Stromal cell of bone marrow (primary cell): Measurements from ENCODE around the gene PSEN1.

Experiments
- DNase-seq: peaks from one replicate; pipeline ENCODE4 v3.0.0-alpha.2; 2012; ENCODE audit warnings: low read depth

Gene PSEN1

GRCh38 chr14:73220061-73220460 lies 83.8 kb downstream of the PSEN1 start:
- no peak for DNase-seq

- DNase-seq = no peak
Measured at GRCh38 chr14:73220634-73221033, 84.3 kb downstream of the PSEN1 start.

- no peak for DNase-seq
Measured at GRCh38 chr14:73221945-73222344, 85.6 kb downstream of the PSEN1 start.

- no peak for DNase-seq
Measured at GRCh38 chr14:73223049-73223448, 86.7 kb downstream of the PSEN1 start.

GRCh38 chr14:73225496-73225895 lies 89.2 kb downstream of the PSEN1 start:
- DNase-seq = no peak

GRCh38 chr14:73227812-73228781 lies 91.8 kb downstream of the PSEN1 start:
- DNase-seq = no peak

GRCh38 chr14:73230051-73230450 lies 93.7 kb downstream of the PSEN1 start:
- no peak for DNase-seq

GRCh38 chr14:73231981-73232851 lies 95.9 kb downstream of the PSEN1 start:
- DNase-seq = no peak

GRCh38 chr14:73232984-73233383 lies 96.7 kb downstream of the PSEN1 start:
- no peak for DNase-seq

- DNase-seq = no peak
Measured at GRCh38 chr14:73233564-73233963, 97.3 kb downstream of the PSEN1 start.

GRCh38 chr14:73234029-73234428 lies 97.7 kb downstream of the PSEN1 start:
- DNase-seq = no peak

GRCh38 chr14:73234586-73235394 lies 98.5 kb downstream of the PSEN1 start:
- DNase-seq = no peak

- DNase-seq = no peak
Measured at GRCh38 chr14:73235531-73236155, 99.3 kb downstream of the PSEN1 start.

GRCh38 chr14:73236157-73236556 lies 99.8 kb downstream of the PSEN1 start:
- DNase-seq = no peak

- DNase-seq = no peak
Measured at GRCh38 chr14:73236752-73237218, 100.5 kb downstream of the PSEN1 start.

GRCh38 chr14:73237219-73237785 lies 101.0 kb downstream of the PSEN1 start, which contains the start of gene PAPLN:
Gene PAPLN (plus strand): TSS chr14:73237506. CDS start chr14:73239779, 2,273 bp downstream.
- DNase-seq = no peak

- DNase-seq = no peak
Measured at GRCh38 chr14:73237786-73238423, 101.6 kb downstream of the PSEN1 start.

GRCh38 chr14:73238424-73238852 lies 102.1 kb downstream of the PSEN1 start:
- DNase-seq = no peak

GRCh38 chr14:73238941-73239340 lies 102.6 kb downstream of the PSEN1 start:
- DNase-seq = no peak
